ENCODE data around the gene NDOR1. TPM values are rescaled to one million over a fixed set of nuclear protein-coding genes. Genes with fewer than 3 reads are reported as not detected.

The NDOR1 gene
- total and polyA plus RNA-seq, 2 donors (not counting 3 experiments of a cell fraction or from before 2014, with no cell fraction given), result 13.5 to 26.7 TPM

DNA sequence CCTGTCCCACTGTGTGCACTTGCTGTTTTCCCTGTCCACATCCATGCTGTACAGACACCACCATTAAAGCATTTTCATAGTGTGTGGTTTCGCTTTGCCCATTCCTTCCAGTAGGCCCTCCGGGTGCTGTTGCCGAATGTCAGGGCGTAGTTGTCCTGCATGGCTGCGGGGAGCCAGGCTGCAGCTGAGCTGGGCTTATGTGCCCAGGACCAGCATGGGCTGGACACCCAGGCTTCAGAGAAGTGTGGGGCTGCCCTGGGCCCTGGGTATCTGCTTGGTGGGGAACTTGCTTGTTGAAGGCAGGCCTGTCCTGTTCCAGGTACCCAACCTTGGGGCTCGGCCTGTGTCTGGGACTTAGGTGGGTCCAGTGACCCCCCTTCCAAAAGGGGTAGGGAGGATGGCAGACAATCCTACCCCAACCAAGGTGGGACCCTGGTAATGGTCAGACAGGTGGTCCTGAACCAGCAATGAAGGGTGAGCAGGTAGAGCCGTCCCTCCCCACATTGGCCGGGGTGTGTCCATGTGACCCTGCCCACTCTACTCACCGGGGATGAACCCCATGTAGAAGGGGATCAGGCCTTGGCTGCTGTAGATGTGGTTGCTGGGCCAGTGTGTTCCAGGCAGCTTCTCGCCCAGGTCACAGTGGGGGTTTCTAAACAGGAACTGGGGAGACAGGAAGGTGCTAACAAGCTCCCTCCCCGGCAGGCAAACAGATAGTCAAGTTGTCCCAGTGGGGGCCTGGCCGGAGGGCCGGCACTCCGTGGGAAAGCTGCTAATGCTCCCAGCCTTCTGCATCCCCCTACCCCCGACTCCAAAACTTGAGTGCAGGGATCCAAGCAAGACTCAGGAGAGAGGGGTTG lies 38.4 kb downstream of the NDOR1 start:
- no peak overlapping the region for H2AFZ ChIP-seq (ENCODE audit: low read depth, low read length)
- no peak overlapping the region for H3K4me2 ChIP-seq (ENCODE audit: insufficient read depth, low read length)
- H3K4me3 ChIP-seq (replicated peaks in 1 of 3; ENCODE audit: insufficient read depth in 1 of 3, low read depth in 1 of 3, low read length in 3 of 3), result no peak overlapping the region
- H3K9me3 ChIP-seq (replicated peaks; ENCODE audit: control insufficient read depth, insufficient read depth, low read length), result no peaks in the 10 kb centered on the region
- no peaks in the 10 kb centered on the region for H3K9me1 ChIP-seq (replicated peaks; ENCODE audit: control insufficient read depth, extremely low read depth, insufficient read depth, low read length)
- peaks cover 13% of the 10 kb centered on the region for H3K4me1 ChIP-seq (ENCODE audit: control insufficient read depth, extremely low read depth, insufficient read depth, low read length)
- dilution Hi-C loops (cut with MboI; ENCODE audit: extremely low pct_ligation_motif_present, low sequenced_read_pairs) (no loop called here), intact Hi-C loops (cut with micrococcal nuclease) (no loop called here)
- ChIA-PET CTCF (interaction anchor here (2.1 to 2.7 kb wide), 2 partner anchors 7 to 10 kb away, joined by 13 to 15 read pairs; partner anchors contain the start of gene NELFB), POLR2A (interaction anchor here (0.5 to 5.0 kb wide), 3 partner anchors 9 to 659 kb away, joined by 3 to 66 read pairs (median 4); partner anchors contain the start of genes NELFB and STPG3)
- H3K27ac ChIP-seq (ENCODE audit: insufficient read depth, low read depth, low read length), result no peak overlapping the region
- H3K9ac ChIP-seq (replicated peaks; ENCODE audit: extremely low read depth, insufficient read depth, low read length), result no peak overlapping the region
- DNase-seq (ENCODE audit: low read depth, low spot score), result no peak
- H3K27me3 ChIP-seq (ENCODE audit: control insufficient read depth in 2 of 2, insufficient read depth in 2 of 2, low read length in 2 of 2), result no peaks in the 10 kb centered on the region
- BruUV-seq (replicated peaks), result no TSS peak
- no peak for FAIRE-seq
- no peak for TF ChIP-seq EZH2 (IDR thresholded peaks at IDR 0.05; ENCODE audit: borderline replicate concordance, low read depth, low read length, severe bottlenecking)
- TF ChIP-seq GATA2 (IDR thresholded peaks at IDR 0.05; ENCODE audit: insufficient read depth, insufficient read length, low read depth, low read length), result no peak
- TF ChIP-seq POLR2A (IDR thresholded peaks at IDR 0.05; ENCODE audit: low read depth, low read length), result peak; percentile 49
- TF ChIP-seq MYC (IDR thresholded peaks at IDR 0.05; ENCODE audit: low read depth, low read length), result no peak
- TF ChIP-seq JUN (IDR thresholded peaks at IDR 0.05; ENCODE audit: borderline replicate concordance, insufficient read depth, insufficient read length, low read depth), result no peak
- TF ChIP-seq POLR2AphosphoS5 (IDR thresholded peaks at IDR 0.05; ENCODE audit: insufficient read depth, low read depth, low read length), result no peak
- TF ChIP-seq, protein P1, sequence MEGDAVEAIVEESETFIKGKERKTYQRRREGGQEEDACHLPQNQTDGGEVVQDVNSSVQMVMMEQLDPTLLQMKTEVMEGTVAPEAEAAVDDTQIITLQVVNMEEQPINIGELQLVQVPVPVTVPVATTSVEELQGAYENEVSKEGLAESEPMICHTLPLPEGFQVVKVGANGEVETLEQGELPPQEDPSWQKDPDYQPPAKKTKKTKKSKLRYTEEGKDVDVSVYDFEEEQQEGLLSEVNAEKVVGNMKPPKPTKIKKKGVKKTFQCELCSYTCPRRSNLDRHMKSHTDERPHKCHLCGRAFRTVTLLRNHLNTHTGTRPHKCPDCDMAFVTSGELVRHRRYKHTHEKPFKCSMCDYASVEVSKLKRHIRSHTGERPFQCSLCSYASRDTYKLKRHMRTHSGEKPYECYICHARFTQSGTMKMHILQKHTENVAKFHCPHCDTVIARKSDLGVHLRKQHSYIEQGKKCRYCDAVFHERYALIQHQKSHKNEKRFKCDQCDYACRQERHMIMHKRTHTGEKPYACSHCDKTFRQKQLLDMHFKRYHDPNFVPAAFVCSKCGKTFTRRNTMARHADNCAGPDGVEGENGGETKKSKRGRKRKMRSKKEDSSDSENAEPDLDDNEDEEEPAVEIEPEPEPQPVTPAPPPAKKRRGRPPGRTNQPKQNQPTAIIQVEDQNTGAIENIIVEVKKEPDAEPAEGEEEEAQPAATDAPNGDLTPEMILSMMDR (IDR thresholded peaks at IDR 0.05; ENCODE audit: extremely low read depth in 1 of 2, insufficient read depth in 1 of 2, low read depth in 1 of 2, low read length in 2 of 2), result no peak
- H4K20me1 ChIP-seq (replicated peaks; ENCODE audit: control insufficient read depth, extremely low read depth, insufficient read depth, low read length), result no peaks in the 10 kb centered on the region
- peaks cover 6 to 16% of the 10 kb centered on the region in 2 experiments for H3K36me3 ChIP-seq (ENCODE audit: control insufficient read depth in 2 of 2, extremely low read depth in 1 of 2, insufficient read depth in 2 of 2, low read length in 2 of 2)
- H3K79me2 ChIP-seq (ENCODE audit: control insufficient read depth, insufficient read depth, low read length), result peaks cover 24% of the 10 kb centered on the region

All from endothelial cell of umbilical vein (primary cell).